SK-N-SH treated with all-trans-retinoic acid at 6 μM for 48 hours (cell line): ENCODE results near the gene ZNF385C.

ENCODE experiments used
- ARNTL ChIP-seq: fragments of 450-650 bp; formaldehyde crosslinking; IDR thresholded peaks from 2 replicates; pipeline ENCODE4 v1.5.0; 2020; ENCODE audit warnings: low read depth, mild to moderate bottlenecking, moderate library complexity, borderline replicate concordance
- BACH2 ChIP-seq: fragments of 250-450 bp; sonication (Bioruptor Pico); IDR thresholded peaks from 2 replicates; pipeline ENCODE4 v1.9.0; 2021; ENCODE audit warnings: mild to moderate bottlenecking, borderline replicate concordance
- GLIS3 ChIP-seq: fragments of 250-450 bp; sonication (Bioruptor Pico); IDR thresholded peaks from 2 replicates; pipeline ENCODE4 v1.5.0; 2020; ENCODE audit warnings: mild to moderate bottlenecking, moderate library complexity
- RARB ChIP-seq: fragments of 250-450 bp; sonication (Bioruptor Pico); IDR thresholded peaks from 2 replicates; pipeline ENCODE4 v1.8.0; 2021; ENCODE audit warnings: mild to moderate bottlenecking, moderate library complexity
- TCF4 ChIP-seq: fragments of 250-450 bp; sonication (Bioruptor Pico); IDR thresholded peaks from 2 replicates; pipeline ENCODE4 v1.8.0; 2021; ENCODE audit warnings: mild to moderate bottlenecking, moderate library complexity, borderline replicate concordance
- TOX ChIP-seq: fragments of 250-450 bp; sonication (Bioruptor Pico); IDR thresholded peaks from 2 replicates; pipeline ENCODE4 v1.8.0; 2021; ENCODE audit warnings: mild to moderate bottlenecking, moderate library complexity, borderline replicate concordance
- ZNF70 ChIP-seq: fragments of 450-650 bp; formaldehyde crosslinking; IDR thresholded peaks from 2 replicates; pipeline ENCODE4 v1.5.0; 2020; ENCODE audit warnings: mild to moderate bottlenecking, moderate library complexity
- ZNF8 ChIP-seq: fragments of 450-650 bp; formaldehyde crosslinking; IDR thresholded peaks from 2 replicates; pipeline ENCODE4 v1.5.0; 2020; ENCODE audit warnings: mild to moderate bottlenecking, moderate library complexity
- TF ChIP-seq, protein P1 (sequence below): fragments of 250-450 bp; sonication (Bioruptor Pico); IDR thresholded peaks from 2 replicates; pipeline ENCODE4 v1.8.0; 2020; ENCODE audit warnings: mild to moderate bottlenecking, moderate library complexity, borderline replicate concordance
- TF ChIP-seq, protein P2 (sequence below): fragments of 250-450 bp; sonication (Bioruptor Pico); IDR thresholded peaks from 2 replicates; pipeline ENCODE4 v1.5.0; 2020; ENCODE audit warnings: mild to moderate bottlenecking, moderate library complexity

DNA sequence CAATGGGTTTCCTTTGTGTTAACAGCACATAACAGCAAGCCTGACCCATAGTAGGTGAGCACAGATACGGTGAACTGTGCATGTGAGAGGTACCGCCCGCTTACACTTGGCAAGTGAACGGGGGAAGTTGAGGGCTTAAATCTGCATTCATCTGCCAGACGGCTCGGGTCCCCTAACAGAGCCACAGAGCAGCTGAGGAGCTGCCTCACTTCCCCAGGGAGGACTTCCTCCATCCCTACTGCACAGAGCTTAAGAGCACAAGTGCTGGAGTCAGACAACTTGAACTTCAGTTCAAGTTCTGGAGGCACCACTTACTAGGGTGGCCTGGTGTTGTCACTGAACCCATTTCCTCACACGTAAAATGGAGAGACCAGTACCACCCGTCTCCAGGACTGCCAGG lies 43.1 kb upstream of the ZNF385C start:
- no peak for TF ChIP-seq TOX (CRISPR knock-in tag)
- no peak for TF ChIP-seq GLIS3 (CRISPR knock-in tag)
- TF ChIP-seq, protein P1, sequence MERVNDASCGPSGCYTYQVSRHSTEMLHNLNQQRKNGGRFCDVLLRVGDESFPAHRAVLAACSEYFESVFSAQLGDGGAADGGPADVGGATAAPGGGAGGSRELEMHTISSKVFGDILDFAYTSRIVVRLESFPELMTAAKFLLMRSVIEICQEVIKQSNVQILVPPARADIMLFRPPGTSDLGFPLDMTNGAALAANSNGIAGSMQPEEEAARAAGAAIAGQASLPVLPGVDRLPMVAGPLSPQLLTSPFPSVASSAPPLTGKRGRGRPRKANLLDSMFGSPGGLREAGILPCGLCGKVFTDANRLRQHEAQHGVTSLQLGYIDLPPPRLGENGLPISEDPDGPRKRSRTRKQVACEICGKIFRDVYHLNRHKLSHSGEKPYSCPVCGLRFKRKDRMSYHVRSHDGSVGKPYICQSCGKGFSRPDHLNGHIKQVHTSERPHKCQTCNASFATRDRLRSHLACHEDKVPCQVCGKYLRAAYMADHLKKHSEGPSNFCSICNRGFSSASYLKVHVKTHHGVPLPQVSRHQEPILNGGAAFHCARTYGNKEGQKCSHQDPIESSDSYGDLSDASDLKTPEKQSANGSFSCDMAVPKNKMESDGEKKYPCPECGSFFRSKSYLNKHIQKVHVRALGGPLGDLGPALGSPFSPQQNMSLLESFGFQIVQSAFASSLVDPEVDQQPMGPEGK (CRISPR knock-in tag), result no peak
- no peak for TF ChIP-seq ARNTL (CRISPR knock-in tag)
- TF ChIP-seq TCF4 (CRISPR knock-in tag), result no peak
- no peak for TF ChIP-seq BACH2 (CRISPR knock-in tag)
- TF ChIP-seq RARB (CRISPR knock-in tag), result no peak
- no peak for TF ChIP-seq ZNF8 (CRISPR knock-in tag)
- TF ChIP-seq ZNF70 (CRISPR knock-in tag), result no peak
- TF ChIP-seq, protein P2, sequence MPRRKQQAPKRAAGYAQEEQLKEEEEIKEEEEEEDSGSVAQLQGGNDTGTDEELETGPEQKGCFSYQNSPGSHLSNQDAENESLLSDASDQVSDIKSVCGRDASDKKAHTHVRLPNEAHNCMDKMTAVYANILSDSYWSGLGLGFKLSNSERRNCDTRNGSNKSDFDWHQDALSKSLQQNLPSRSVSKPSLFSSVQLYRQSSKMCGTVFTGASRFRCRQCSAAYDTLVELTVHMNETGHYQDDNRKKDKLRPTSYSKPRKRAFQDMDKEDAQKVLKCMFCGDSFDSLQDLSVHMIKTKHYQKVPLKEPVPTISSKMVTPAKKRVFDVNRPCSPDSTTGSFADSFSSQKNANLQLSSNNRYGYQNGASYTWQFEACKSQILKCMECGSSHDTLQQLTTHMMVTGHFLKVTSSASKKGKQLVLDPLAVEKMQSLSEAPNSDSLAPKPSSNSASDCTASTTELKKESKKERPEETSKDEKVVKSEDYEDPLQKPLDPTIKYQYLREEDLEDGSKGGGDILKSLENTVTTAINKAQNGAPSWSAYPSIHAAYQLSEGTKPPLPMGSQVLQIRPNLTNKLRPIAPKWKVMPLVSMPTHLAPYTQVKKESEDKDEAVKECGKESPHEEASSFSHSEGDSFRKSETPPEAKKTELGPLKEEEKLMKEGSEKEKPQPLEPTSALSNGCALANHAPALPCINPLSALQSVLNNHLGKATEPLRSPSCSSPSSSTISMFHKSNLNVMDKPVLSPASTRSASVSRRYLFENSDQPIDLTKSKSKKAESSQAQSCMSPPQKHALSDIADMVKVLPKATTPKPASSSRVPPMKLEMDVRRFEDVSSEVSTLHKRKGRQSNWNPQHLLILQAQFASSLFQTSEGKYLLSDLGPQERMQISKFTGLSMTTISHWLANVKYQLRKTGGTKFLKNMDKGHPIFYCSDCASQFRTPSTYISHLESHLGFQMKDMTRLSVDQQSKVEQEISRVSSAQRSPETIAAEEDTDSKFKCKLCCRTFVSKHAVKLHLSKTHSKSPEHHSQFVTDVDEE (CRISPR knock-in tag), result no peak
